ENCODE measurements around the gene CD300C.
A peak's percentile ranks its signal among the peaks of the same experiment; 100 is the strongest.
"Not testable (repeated sequence)": the region's sequence is repeated elsewhere in the genome, so short reads cannot be mapped to it uniquely, and the experiment has no call there.

The CD300C gene
- 0 reads per million in 2 donors for total RNA-seq

DNA sequence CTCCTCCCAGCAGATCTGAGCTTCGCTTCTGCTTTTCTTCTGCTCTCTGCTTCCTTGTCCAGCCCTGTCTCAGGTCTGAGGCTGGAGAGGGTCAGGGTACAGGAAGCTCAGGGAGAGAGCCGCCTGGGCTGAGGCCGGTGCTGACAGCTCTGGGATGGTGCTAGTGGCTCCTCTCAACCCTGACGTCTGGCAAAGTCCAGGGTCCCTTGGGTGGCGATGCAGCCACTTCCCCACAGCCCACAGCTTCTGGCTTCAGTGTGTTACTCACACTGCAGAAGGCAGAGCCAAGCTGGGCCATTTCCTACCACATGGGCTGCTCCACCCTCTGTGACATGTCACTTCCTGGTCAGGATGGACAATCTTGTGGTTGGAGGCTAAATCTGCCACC lies at the start of gene CD300C:
Gene CD300C, minus strand, starts transcription at position 273 of the 388 bp plus-strand sequence. CDS start 333 bp downstream, outside the sequence.
- no peak for DNase-seq

DNA sequence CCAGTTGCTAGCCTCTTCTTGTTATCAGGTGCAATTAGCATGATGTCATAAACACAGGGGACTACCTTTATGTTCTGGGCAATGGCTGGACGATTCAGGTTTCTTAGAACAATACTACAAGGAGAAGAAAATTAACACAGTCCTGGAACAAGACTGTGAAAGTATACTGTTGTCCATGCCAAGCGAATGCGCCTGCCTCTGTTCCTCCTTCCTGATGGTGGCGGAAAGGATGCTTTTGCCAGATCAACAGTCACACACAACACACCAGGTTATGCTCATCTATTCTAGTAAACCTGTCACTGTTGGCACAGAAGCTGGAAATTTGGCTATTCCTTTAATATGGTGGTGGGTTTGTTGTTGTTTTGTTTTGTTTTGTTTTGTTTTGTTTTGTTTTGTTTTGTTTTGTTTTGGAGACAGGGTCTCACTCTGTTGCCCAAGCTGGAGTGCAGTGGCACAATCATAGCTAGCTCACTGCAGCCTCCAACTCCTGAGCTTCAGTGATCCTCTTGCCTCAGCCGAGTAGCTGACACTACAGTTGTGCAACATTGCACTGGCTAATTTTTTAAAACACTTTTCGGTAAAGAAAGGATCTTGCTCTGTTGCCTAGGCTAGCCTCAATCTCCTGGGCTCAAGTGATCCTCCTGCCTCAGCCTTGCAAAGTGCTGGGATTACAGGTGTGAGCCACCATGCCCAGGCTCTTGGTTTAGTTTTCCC lies 49.3 kb upstream of the CD300C start:
- no peak for DNase-seq

GRCh38 chr17:74592087-74592990 lies 46.4 kb upstream of the CD300C start, which contains the start of gene CD300LD:
Gene CD300LD (minus strand): TSS chr17:74592283. CDS start chr17:74592202, 81 bp downstream.
- no peak for DNase-seq

DNA sequence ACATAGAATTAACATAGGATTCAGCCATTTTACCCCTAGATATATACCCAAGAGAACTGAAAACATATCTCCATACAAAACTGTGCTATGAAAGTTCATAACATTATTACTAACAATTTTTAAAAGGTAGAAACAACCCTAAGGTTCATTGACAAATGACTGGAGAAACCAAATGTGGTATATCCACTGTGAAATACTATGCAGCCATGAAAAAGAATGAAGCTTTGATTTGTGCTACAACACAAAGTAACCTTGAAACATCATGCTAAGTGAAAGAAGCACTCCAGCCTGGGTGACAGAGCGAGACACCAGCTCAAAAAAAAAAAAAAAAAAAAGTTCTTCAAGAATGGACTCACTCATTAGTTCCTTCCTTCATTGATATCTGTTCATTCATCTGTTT lies 45.6 kb upstream of the CD300C start:
- DNase-seq: no peak

- DNase-seq: no peak
These were observed 39.8 kb upstream of the CD300C start for GRCh38 chr17:74585711-74586110.

GRCh38 chr17:74584292-74585060 lies 38.6 kb upstream of the CD300C start:
- DNase-seq: no peak

DNA sequence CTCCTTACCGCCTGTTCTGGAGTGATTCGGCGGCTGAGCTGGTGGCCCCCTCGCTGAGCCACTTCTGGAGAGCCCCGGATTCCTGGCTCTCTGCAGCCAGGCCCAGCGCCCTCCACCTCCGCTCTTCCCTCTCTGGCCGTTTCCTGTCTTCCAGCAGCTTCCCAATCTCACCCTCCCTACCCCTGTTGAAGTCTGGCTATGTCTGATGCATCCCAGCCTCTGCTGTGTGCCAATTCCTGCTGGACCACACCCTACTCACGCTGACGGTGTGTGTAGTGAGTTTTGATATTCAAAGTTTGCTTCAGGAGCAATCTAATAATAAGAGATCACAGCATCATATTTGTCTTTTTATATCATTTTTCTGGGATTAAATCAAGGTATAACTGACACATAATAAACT lies 36.7 kb upstream of the CD300C start:
- no peak for DNase-seq

DNA sequence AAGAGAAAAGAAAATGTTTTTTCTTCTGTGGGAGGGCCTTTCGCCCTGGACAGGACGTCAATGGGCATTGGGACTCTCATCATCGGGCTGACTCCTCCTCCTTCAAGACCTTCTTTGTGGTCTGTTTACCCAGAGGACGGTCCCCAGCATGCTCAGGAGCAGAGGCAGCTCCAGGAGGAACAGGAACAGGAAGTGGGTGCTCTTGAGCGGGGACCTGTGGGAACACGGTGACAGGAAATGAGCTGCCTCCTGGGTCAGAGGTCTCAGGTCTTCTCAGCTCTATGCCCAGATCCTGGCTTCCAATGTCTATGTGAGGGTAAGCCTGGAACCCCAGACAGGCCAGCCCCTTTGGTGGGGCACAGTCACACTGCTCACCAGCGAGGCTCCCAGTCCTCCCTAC lies 34.0 kb upstream of the CD300C start:
- no peak for DNase-seq

- no peak for DNase-seq
These were observed 33.1 kb upstream of the CD300C start for GRCh38 chr17:74578979-74579378.

GRCh38 chr17:74574489-74575142 lies 28.7 kb upstream of the CD300C start:
- DNase-seq: no peak

DNA sequence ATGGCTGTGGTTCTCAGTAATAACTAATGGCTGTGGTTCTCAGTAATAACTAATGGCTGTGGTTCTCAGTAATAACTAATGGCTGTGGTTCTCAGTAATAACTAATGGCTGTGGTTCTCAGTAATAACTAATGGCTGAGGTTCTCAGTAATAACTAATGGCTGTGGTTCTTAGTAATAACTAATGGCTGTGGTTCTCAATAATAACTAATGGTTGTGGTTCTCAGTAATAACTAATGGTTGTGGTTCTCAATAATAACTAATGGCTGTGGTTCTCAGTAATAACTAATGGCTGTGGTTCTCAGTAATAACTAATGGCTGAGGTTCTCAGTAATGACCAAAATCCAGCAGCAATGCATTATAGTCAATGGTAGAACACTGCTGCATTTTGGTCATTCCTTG lies 27.7 kb upstream of the CD300C start:
- not testable (repeated sequence) for DNase-seq

- DNase-seq: no peak
These were observed 27.3 kb upstream of the CD300C start for GRCh38 chr17:74573169-74573568.

- DNase-seq: no peak
These were observed 25.8 kb upstream of the CD300C start for GRCh38 chr17:74571621-74572270.

DNA sequence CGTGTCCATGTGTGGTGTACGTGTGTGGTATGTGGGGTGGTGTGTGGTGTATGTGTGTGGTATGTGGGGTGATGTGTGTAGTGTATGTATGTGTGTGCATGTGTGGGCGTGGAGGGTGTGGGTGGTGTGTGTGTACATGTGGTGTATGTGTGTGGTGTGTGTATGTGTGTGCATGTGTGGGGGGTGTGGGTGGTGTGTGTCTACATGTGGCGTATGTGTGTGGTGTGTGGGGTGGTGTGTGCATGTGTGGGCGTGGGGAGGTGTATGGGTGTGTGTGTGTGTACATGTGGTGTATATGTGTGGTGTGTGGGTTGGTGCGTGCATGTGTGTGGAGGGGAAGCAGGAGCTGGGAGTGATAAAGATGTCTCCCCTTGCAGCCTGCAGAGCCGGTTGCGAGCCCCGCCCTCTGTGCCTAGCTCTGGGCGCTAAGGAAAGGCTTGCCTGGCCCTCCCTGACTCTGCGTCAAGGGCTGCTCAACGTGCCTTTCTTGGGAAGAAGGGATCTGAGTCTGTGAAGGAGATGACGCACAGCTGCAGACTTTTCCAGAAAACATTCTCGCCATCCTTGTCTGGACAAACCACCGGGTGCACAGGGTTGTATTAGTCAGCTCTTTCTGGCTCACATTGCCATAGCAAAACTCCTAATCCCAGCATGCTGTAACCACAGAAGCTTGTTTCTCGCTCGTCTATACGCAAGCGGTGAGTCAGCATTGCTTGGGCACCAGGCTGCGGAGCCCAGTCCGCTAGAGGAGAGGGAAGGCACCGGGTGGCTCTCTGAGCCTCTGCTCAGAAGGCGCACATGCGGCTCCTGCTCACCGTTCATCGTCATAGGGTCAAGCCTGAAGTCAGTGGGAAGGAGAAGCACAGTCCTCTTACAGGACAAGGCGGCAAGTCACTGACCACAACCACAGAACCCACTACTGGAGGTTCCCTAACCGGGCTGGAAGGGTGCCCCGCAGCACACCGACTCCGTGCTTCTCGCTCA lies 23.4 kb upstream of the CD300C start:
- no peak for DNase-seq

DNA sequence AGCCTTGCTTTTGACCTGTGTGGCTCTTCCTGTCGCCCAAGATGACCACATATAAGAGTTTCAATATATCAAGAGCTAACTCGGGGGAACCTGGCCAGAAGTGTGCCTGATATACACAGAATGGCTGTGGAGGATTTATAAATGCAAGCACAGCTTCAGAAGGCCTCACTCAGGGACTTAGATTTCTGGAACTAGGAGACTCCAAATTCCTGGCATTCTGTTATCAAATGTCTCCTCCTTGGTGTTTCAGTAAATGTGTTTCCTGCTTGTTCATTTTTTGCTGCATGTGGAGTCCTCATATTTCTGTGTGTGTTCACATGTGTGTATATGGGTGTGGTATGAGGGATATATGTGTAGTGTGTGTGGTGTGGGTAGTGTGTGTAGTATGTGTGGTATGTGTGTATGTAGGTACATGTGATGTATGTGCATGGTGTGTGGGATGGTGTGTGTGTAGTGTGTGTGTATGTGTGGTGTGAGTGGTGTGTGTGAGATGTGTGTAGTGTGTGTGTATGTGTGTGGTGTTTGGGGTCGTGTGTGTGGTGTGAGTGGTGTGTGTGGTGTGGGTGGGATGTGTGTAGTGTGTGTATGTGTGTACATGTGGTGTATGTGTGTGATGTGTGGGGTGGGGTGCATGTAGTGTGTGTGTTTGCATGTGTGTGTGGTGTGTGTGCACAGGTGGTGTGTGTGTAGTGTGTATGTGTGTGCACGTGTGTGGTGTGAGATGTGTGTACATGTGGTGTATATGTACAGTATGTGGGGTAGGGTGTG lies 22.4 kb upstream of the CD300C start:
- DNase-seq: no peak

- no peak for DNase-seq
These were observed 21.5 kb upstream of the CD300C start, which contains the start of gene CD300H for GRCh38 chr17:74567397-74567796. Gene CD300H (minus strand): TSS chr17:74567509.

- DNase-seq: peak; percentile 10
These were observed 20.3 kb upstream of the CD300C start for GRCh38 chr17:74566132-74566753.

GRCh38 chr17:74565126-74565525 lies 19.2 kb upstream of the CD300C start:
- DNase-seq: no peak

DNA sequence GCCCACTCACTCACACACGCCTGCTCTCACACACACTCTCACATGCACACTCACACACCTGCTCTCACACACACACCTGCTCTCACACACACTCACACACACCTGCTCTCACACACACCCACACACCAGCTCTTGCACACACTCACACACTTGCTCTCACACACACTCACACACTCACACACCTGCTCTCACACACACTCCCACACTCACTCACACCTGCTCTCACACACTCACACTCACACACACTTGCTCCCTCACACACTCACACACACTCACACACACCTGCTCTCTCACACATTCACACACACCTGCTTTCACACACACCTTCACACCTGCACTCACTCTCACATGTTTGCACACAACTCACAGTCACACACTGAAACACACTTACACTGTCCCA lies 17.4 kb upstream of the CD300C start:
- no peak for DNase-seq

All from T-helper 9 cell (primary cell).